PFSK-1 (cell line): ENCODE results near the gene ULK4.

Source experiments
- POLR2AphosphoS5 ChIP-seq: IDR thresholded peaks from 2 replicates; pipeline ENCODE4 v1.6.1; 2012; ENCODE audit warnings: low read depth, mild to moderate bottlenecking, control low read depth, low read length, moderate library complexity
- SIN3A ChIP-seq: IDR thresholded peaks from 2 replicates; pipeline ENCODE4 v1.6.1; 2012; ENCODE audit warnings: mild to moderate bottlenecking, low read length, moderate library complexity, borderline replicate concordance; ENCODE audit not compliant: insufficient read depth
- TAF1 ChIP-seq: IDR thresholded peaks from 2 replicates; pipeline ENCODE4 v1.6.1; 2012; ENCODE audit warnings: low read length, control low read depth, borderline replicate concordance; ENCODE audit not compliant: insufficient read depth
- TF ChIP-seq, protein P1 (sequence below), 2 experiments: IDR thresholded peaks; 2 replicates each; pipeline versions ENCODE4 v1.6.1 to v1.8.0; 2011 to 2012; ENCODE audit warnings: low read depth in 2 of 2, low read length in 2 of 2, control low read depth in 1 of 2, inconsistent platforms in 1 of 2, mild to moderate bottlenecking in 1 of 2, moderate library complexity in 1 of 2; ENCODE audit not compliant: insufficient read depth in 1 of 2

DNA sequence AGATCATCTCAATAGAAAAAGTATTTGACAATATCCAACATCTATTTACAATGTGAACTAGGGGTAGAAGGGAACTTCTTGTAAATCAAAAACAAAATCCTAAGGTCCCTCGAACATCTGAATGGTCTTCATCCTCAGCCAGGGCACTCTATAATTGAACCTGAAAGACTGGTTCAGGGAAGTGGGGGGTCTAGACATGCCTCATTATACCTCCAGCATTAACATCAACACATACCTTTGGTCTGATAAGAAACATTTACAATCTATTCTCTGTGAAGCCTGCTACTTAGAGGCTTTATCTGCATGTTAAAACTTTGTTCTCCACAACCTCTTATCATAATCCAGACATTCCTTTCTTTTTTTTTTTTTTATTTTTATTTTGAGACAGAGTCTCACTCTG lies 550.8 kb downstream of the ULK4 start:
- no peak for TF ChIP-seq POLR2AphosphoS5
- TF ChIP-seq, protein P1, sequence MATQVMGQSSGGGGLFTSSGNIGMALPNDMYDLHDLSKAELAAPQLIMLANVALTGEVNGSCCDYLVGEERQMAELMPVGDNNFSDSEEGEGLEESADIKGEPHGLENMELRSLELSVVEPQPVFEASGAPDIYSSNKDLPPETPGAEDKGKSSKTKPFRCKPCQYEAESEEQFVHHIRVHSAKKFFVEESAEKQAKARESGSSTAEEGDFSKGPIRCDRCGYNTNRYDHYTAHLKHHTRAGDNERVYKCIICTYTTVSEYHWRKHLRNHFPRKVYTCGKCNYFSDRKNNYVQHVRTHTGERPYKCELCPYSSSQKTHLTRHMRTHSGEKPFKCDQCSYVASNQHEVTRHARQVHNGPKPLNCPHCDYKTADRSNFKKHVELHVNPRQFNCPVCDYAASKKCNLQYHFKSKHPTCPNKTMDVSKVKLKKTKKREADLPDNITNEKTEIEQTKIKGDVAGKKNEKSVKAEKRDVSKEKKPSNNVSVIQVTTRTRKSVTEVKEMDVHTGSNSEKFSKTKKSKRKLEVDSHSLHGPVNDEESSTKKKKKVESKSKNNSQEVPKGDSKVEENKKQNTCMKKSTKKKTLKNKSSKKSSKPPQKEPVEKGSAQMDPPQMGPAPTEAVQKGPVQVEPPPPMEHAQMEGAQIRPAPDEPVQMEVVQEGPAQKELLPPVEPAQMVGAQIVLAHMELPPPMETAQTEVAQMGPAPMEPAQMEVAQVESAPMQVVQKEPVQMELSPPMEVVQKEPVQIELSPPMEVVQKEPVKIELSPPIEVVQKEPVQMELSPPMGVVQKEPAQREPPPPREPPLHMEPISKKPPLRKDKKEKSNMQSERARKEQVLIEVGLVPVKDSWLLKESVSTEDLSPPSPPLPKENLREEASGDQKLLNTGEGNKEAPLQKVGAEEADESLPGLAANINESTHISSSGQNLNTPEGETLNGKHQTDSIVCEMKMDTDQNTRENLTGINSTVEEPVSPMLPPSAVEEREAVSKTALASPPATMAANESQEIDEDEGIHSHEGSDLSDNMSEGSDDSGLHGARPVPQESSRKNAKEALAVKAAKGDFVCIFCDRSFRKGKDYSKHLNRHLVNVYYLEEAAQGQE (IDR thresholded peaks at IDR 0.05; ENCODE audit: insufficient read depth in 1 of 2, low read depth in 2 of 2, low read length in 2 of 2) = no peak
- TF ChIP-seq SIN3A = no peak
- no peak for TF ChIP-seq TAF1
